ENCODE results near the gene CEBPG. TPM values are rescaled to one million over a fixed set of nuclear protein-coding genes. Genes with fewer than 3 reads are reported as not detected.

Gene CEBPG
- total RNA-seq, 1 experiment from 2014 or later: 51.1 TPM

DNA sequence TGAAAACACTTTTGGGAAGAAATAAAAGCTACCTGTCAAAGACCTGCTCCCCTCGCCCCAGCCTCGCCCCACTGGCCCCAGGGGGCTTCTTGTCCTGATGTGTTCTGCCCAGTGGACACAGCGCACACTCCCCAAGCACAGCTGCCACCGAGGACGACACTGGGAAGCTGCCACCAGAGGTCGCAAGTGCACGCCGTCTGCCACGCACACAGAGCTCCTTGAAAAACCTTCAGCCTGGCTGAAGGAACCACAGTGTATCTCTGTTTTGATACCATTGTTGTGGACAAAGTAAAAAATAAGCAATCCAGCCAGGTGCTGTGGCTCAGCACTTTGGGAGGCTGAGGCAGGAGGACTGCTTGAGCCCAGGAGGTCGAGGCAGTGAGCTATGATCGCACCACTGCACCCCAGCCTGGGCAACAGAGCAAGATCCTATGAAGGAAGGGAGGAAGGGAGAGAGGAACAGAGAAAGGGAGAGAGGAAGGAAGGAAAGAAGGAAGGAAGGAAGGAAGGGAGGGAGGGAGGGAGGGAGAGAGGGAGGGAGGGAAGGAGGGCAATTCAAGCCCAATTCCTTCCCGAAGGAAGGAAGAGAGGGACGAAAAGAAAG lies 57.3 kb downstream of the CEBPG start:
- ChIA-PET CTCF (interaction anchor here (0.6 to 1.2 kb wide), 15 partner anchors 9 to 1282 kb away, joined by 3 to 52 read pairs (median 4); no protein-coding TSS in a partner anchor), POLR2A (no interaction called here), RAD21 (ENCODE audit: low non-redundant PET in 1 of 2, low total read pairs in 2 of 2, uncharacterized antibody in 2 of 2, unreplicated experiment in 2 of 2) (interaction anchor here (0.6 to 1.2 kb wide), 5 partner anchors 15 to 340 kb away, joined by 3 to 5 read pairs (median 4); no protein-coding TSS in a partner anchor)
- TF ChIP-seq RAD21 (IDR thresholded peaks at IDR 0.05; ENCODE audit: low read depth): peak; percentile 78
- TF ChIP-seq, protein P1, sequence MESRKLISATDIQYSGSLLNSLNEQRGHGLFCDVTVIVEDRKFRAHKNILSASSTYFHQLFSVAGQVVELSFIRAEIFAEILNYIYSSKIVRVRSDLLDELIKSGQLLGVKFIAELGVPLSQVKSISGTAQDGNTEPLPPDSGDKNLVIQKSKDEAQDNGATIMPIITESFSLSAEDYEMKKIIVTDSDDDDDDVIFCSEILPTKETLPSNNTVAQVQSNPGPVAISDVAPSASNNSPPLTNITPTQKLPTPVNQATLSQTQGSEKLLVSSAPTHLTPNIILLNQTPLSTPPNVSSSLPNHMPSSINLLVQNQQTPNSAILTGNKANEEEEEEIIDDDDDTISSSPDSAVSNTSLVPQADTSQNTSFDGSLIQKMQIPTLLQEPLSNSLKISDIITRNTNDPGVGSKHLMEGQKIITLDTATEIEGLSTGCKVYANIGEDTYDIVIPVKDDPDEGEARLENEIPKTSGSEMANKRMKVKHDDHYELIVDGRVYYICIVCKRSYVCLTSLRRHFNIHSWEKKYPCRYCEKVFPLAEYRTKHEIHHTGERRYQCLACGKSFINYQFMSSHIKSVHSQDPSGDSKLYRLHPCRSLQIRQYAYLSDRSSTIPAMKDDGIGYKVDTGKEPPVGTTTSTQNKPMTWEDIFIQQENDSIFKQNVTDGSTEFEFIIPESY (IDR thresholded peaks at IDR 0.05; ENCODE audit: extremely low read depth, insufficient replicate concordance, low read length): no peak
- TF ChIP-seq, protein P2, sequence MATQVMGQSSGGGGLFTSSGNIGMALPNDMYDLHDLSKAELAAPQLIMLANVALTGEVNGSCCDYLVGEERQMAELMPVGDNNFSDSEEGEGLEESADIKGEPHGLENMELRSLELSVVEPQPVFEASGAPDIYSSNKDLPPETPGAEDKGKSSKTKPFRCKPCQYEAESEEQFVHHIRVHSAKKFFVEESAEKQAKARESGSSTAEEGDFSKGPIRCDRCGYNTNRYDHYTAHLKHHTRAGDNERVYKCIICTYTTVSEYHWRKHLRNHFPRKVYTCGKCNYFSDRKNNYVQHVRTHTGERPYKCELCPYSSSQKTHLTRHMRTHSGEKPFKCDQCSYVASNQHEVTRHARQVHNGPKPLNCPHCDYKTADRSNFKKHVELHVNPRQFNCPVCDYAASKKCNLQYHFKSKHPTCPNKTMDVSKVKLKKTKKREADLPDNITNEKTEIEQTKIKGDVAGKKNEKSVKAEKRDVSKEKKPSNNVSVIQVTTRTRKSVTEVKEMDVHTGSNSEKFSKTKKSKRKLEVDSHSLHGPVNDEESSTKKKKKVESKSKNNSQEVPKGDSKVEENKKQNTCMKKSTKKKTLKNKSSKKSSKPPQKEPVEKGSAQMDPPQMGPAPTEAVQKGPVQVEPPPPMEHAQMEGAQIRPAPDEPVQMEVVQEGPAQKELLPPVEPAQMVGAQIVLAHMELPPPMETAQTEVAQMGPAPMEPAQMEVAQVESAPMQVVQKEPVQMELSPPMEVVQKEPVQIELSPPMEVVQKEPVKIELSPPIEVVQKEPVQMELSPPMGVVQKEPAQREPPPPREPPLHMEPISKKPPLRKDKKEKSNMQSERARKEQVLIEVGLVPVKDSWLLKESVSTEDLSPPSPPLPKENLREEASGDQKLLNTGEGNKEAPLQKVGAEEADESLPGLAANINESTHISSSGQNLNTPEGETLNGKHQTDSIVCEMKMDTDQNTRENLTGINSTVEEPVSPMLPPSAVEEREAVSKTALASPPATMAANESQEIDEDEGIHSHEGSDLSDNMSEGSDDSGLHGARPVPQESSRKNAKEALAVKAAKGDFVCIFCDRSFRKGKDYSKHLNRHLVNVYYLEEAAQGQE (IDR thresholded peaks at IDR 0.05; ENCODE audit: low read depth): no peak
- TF ChIP-seq, protein P3, sequence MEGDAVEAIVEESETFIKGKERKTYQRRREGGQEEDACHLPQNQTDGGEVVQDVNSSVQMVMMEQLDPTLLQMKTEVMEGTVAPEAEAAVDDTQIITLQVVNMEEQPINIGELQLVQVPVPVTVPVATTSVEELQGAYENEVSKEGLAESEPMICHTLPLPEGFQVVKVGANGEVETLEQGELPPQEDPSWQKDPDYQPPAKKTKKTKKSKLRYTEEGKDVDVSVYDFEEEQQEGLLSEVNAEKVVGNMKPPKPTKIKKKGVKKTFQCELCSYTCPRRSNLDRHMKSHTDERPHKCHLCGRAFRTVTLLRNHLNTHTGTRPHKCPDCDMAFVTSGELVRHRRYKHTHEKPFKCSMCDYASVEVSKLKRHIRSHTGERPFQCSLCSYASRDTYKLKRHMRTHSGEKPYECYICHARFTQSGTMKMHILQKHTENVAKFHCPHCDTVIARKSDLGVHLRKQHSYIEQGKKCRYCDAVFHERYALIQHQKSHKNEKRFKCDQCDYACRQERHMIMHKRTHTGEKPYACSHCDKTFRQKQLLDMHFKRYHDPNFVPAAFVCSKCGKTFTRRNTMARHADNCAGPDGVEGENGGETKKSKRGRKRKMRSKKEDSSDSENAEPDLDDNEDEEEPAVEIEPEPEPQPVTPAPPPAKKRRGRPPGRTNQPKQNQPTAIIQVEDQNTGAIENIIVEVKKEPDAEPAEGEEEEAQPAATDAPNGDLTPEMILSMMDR (IDR thresholded peaks at IDR 0.05 in 2 of 3, conservative IDR thresholded peaks at IDR 0.05 in 1 of 3; ENCODE audit: borderline replicate concordance in 1 of 3, insufficient read depth in 1 of 3, low read depth in 2 of 3, low read length in 2 of 3): peak; percentile 56 to 95 (median 91); a peak in 5 of 6 replicates
- Histone ChIP-seq H3K27me3 (ENCODE audit: insufficient read depth, low read length) (no peaks in the 10 kb centered on the region), H3K4me1 (ENCODE audit: control insufficient read depth in 1 of 2, insufficient read depth in 2 of 2, low read length in 2 of 2) (no peaks in the 10 kb centered on the region), H3K36me3 (ENCODE audit: control insufficient read depth in 1 of 2, insufficient read depth in 2 of 2, low read length in 2 of 2) (no peaks in the 10 kb centered on the region), H4K20me1 (ENCODE audit: insufficient read depth) (no peaks in the 10 kb centered on the region), H3K9ac (ENCODE audit: low read length) (no peak overlapping the region), H3K4me3 (replicated peaks in 1 of 2; ENCODE audit: low read depth in 1 of 2, low read length in 2 of 2) (no peak overlapping the region), H3K79me2 (ENCODE audit: insufficient read depth, low read length) (no peaks in the 10 kb centered on the region), H3K9me2 (ENCODE audit: insufficient read depth) (no peaks in the 10 kb centered on the region), H3K4me2 (ENCODE audit: low read length) (no peak overlapping the region), H3K9me3 (ENCODE audit: control insufficient read depth in 1 of 2, insufficient read depth in 1 of 2, low read depth in 1 of 2, low read length in 2 of 2) (no peaks in the 10 kb centered on the region), H2AFZ (ENCODE audit: low read depth, low read length, poor library complexity, severe bottlenecking) (no peak overlapping the region), H3K27ac (ENCODE audit: low read depth, low read length) (no peak overlapping the region)
- DNase-seq (ENCODE audit: low read depth, low spot score) (peak; percentile 22), ATAC-seq (peak; percentile 98)
- intact Hi-C loops (cut with micrococcal nuclease): loop anchor here (1.0 kb wide), 1 partner anchor 341 kb away; no protein-coding TSS in a partner anchor
- no TSS peak for BruUV-seq (replicated peaks)
